D721Med (cell line): ENCODE data around the gene OR6X1.

ENCODE experiments used
- DNase-seq: peaks from one replicate; pipeline ENCODE4 v3.0.0; 2011; ENCODE audit warnings: low spot score; ENCODE audit not compliant: insufficient read length
- FAIRE-seq: peaks from 2 replicates; lab custom pipeline; 2011; peaks lifted over from hg19 to GRCh38; lab: Jason Lieb, UNC
- TF ChIP-seq, protein P1 (sequence below): IDR thresholded peaks from 2 replicates; pipeline ENCODE4 v1.5.1; 2012; ENCODE audit warnings: mild to moderate bottlenecking, control low read depth; ENCODE audit not compliant: insufficient read depth; ENCODE audit errors: missing control alignments

The OR6X1 gene

DNA sequence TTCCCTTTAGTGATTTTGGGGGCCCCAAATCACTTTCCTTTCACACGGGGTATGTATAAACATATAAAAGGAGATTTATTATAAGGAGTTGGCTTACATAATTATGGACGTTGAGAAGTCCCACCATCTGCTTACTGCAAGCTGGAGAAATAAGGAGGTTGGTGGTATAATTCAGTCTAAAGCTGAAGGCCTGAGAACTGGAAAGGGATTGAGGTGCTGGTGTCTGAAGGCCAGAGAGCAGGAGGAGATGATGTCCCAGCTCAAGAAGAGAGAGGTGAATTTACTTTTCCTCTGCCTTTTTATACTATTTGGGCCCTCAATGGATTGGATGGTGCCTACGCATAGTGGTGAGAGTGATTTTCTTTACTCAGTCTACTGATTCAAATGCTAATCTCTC, 11.6 kb downstream of the OR6X1 start:
- FAIRE-seq, result no peak
- no peak for DNase-seq
- TF ChIP-seq, protein P1, sequence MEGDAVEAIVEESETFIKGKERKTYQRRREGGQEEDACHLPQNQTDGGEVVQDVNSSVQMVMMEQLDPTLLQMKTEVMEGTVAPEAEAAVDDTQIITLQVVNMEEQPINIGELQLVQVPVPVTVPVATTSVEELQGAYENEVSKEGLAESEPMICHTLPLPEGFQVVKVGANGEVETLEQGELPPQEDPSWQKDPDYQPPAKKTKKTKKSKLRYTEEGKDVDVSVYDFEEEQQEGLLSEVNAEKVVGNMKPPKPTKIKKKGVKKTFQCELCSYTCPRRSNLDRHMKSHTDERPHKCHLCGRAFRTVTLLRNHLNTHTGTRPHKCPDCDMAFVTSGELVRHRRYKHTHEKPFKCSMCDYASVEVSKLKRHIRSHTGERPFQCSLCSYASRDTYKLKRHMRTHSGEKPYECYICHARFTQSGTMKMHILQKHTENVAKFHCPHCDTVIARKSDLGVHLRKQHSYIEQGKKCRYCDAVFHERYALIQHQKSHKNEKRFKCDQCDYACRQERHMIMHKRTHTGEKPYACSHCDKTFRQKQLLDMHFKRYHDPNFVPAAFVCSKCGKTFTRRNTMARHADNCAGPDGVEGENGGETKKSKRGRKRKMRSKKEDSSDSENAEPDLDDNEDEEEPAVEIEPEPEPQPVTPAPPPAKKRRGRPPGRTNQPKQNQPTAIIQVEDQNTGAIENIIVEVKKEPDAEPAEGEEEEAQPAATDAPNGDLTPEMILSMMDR, result no peak

DNA sequence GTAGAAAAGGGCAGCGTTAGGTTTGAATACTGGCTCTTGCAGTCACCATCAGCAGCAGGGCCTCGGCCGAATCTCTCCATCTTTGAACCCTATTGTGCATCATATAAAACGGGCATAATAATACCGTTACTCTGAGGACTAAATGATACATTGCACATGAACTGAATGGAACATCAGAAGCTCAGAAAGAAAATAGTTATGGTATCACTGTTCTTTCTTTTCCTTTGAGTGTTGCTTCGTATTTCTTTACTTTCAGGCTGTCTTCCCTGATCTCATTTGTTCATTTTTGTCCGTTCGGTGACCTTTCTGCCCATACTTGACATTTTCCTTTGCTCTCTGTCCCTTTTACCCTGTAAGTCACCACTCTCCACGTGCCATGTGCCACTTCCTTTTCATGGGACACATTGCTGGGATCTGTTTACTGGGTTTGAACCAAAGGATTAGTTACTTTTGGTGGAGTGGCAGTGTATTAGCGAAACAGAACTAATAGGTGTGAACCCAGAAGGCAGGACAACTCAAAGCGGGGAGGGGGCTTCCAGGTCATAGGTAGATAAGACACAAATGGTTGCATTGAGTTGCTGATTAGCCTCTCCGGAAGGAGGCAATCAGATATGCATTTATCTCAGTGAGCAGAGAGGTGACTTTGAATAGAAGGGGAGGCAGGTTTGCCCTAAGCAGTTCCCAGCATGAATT, 12.1 kb downstream of the OR6X1 start:
- TF ChIP-seq, protein P1, result no peak
- DNase-seq, result no peak
- FAIRE-seq, result no peak

DNA sequence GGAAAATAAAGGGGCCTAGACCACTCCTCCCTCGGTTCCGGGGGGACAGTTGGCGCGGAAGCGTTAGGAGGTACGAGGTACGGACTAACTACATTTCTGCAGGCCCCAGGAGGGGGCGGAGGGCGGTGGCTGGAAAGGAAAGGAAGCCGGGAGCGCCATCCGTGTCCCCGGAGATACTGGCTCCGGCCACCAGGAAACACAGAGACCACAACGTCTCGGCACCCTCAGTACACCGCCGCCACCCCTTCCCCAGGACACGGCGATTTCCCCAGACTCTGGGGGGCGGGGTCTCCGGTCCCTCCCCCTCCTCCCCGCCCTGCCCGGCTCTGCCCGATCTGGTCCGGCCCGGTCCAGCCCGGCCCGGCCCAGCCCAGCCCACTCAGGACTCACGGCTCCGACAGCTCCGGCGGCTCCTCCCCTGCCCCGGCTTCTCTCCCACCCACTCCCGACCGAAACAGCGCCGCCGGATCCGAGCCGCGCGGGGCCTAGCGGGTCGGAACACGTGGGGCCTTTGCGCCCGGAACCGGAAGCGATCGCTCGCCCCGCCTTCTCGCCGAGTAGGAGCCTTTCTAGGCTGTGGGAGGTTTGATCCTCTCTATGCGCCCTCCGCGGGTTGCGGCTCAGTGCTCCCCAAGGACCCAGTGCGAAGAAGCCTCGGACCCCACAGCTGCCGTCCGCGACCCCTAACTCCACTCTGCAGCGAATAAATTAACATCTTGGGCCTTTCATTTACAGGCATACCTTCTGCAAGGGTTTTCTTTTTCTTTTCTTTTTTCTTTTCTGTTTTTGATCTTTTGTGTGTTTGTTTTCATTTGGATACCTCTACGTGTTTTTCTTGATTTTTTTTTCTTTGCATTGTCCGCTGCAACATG, 12.9 kb downstream of the OR6X1 start, which contains the start of gene ZNF202:
TSS of gene ZNF202 (minus strand) at position 502 of the 872 bp plus-strand sequence. CDS start 10,772 bp downstream, outside the sequence.
- FAIRE-seq, result no peak
- peak; percentile 41 for DNase-seq
- TF ChIP-seq, protein P1, result no peak

DNA sequence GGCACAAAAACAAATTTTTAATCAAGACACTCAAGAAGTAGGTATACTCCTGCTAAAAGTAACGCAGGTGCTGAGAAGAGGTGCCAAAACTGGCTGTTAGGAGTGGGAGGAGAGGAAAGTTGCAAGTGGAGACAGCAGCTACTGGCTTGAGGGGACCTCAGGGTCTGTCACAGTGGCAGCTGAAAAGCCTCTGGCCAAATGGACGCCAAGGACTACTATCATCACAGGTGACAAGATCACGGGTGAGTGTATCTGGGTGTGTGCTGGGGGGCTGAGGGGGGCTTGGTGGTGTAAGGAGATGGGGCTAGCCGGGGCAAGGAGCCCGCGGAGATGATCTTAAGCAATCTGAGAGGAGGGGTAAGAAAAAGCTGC, 13.5 kb downstream of the OR6X1 start:
- no peak for DNase-seq
- no peak for FAIRE-seq
- TF ChIP-seq, protein P1, result no peak

DNA sequence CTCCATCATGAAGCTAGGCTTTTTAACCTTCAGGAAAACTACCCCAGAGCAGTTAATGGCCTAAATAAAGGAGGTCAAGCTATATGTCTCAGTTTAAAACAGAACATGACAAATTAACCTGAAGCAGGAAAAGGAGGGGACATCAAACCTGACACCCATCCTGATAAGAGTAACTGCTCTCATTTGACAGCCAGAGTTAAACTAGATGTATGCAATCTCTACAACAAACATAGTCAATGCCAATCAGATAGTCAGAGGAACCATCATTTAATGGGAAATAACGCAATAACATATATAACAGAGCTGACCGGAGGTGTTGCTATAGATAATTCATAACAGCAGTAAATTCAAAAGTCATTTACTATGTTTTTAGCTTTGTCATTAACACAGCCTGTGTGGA, 15.9 kb downstream of the OR6X1 start:
- no peak for FAIRE-seq
- no peak for DNase-seq

DNA sequence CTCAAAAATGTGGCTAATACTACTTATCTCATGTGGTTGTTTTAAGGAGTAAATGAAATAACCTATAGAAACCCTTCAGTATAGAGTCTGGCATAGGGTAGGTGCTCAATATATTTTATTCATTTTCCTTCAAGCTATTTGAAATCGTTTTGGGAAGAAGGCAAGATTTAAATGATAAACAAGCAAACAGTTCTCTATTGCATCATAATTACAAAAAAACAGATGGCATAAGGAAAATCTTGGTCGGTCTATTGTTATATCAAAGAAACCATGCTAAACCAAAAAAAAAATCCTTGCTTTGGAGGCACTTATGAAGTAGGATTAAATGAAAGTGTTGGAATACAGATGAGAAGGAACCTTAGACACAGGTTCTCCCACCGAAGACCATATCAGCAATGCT, 17.5 kb downstream of the OR6X1 start:
- DNase-seq (no peak), FAIRE-seq (no peak)
- TF ChIP-seq, protein P1, result no peak

More for the DNA sequence above, 15.9 kb downstream of the OR6X1 start:
- TF ChIP-seq, protein P1, result no peak
